K562 (cell line): ENCODE results near the gene RNF224. TPM values are rescaled to one million over a fixed set of nuclear protein-coding genes. Genes with fewer than 3 reads are reported as not detected.

Source experiments
- FOXM1 ChIP-seq, 2 experiments: fragments of 450-650 bp in 1 of 2; sonication (generic) in 1 of 2; formaldehyde crosslinking in 1 of 2; IDR thresholded peaks; 2 replicates each; pipeline versions ENCODE4 v1.6.1 to v1.9.0; 2017 to 2022; ENCODE audit warnings: low read depth in 2 of 2, mild to moderate bottlenecking in 2 of 2, missing genetic modification reagents in 1 of 2, moderate library complexity in 1 of 2
- HDGF ChIP-seq: fragments of 450-650 bp; IDR thresholded peaks from 2 replicates; pipeline ENCODE4 v1.6.1; 2016
- JUND ChIP-seq, 2 experiments: IDR thresholded peaks; 2 replicates in 1 of 2; 3 replicates in 1 of 2; pipeline ENCODE4 v1.6.1; 2011; ENCODE audit warnings: borderline replicate concordance in 2 of 2, low read depth in 2 of 2, low read length in 2 of 2, improper control_type of control experiment in 1 of 2, missing biosample characterization in 1 of 2, missing genetic modification characterization in 1 of 2, missing genetic modification reagents in 1 of 2
- KAT7 ChIP-seq: sonication (generic); formaldehyde crosslinking; IDR thresholded peaks from 2 replicates; pipeline ENCODE4 v1.8.0; 2022; ENCODE audit warnings: missing genetic modification reagents, mild to moderate bottlenecking, borderline replicate concordance
- NR3C1 ChIP-seq: sonication (generic); formaldehyde crosslinking; IDR thresholded peaks from 2 replicates; pipeline ENCODE4 v1.8.1; 2022; ENCODE audit warnings: missing genetic modification reagents
- PHF8 ChIP-seq: fragments of 200-600 bp; sonication (generic); IDR thresholded peaks from 2 replicates; pipeline ENCODE4 v1.6.1; 2012; ENCODE audit warnings: mixed run types, mild to moderate bottlenecking, inconsistent platforms, low read length, moderate library complexity, borderline replicate concordance
- POLR2B ChIP-seq: fragments of 450-650 bp; IDR thresholded peaks from 2 replicates; pipeline ENCODE4 v1.6.1; 2018; ENCODE audit warnings: low read depth; ENCODE audit not compliant: partially characterized antibody
- SMARCA4 ChIP-seq: fragments of 450-650 bp; IDR thresholded peaks from 2 replicates; pipeline ENCODE4 v1.6.1; 2016
- TFAM ChIP-seq: fragments of 250-450 bp; sonication (Bioruptor Pico); conservative IDR thresholded peaks from 2 replicates; pipeline ENCODE4 v1.5.0; 2021; ENCODE audit warnings: mild to moderate bottlenecking, moderate library complexity
- TRIM28 ChIP-seq: fragments of 450-650 bp; IDR thresholded peaks from 2 replicates; pipeline ENCODE4 v1.6.1; 2017
- polyA plus RNA-seq, 8 experiments: library from polyadenylated mRNA; depleted of rRNA in 4 of 8; stranded (reverse) in 5 of 8; unstranded in 3 of 8; fragments of >200 nt; fragmentation: Nextera tagmentation in 2 of 8; fragmentation: Illumina TruSeq in 1 of 8; extraction: Ambion mirVana in 2 of 8; extraction: Trizol in 1 of 8; gene quantifications; 2 replicates each; pipeline versions ENCODE4 v1.2.1 to v1.2.3, GENCODE V29; 2011 to 2014; ENCODE audit warnings: inconsistent platforms in 1 of 8, missing spikeins in 1 of 8
- total RNA-seq, 7 experiments: library from RNA; depleted of rRNA in 6 of 7; stranded (reverse); fragments of >200 nt in 6 of 7; fragmentation: Illumina TruSeq in 2 of 7; extraction: Trizol in 2 of 7; gene quantifications; 2 replicates each; pipeline versions ENCODE4 v1.2.1 to v1.2.3, GENCODE V29; 2011 to 2021; ENCODE audit warnings: low replicate concordance in 1 of 7
- TF ChIP-seq, protein P1 (sequence below), 2 experiments: fragments of 450-650 bp in 1 of 2; sonication (generic) in 1 of 2; formaldehyde crosslinking in 1 of 2; IDR thresholded peaks; 2 replicates each; pipeline versions ENCODE4 v1.7.1 to v1.9.0; 2016 to 2022; ENCODE audit warnings: inconsistent platforms in 1 of 2, mild to moderate bottlenecking in 1 of 2, missing genetic modification reagents in 1 of 2
- TF ChIP-seq, protein P2 (sequence below): sonication (generic); formaldehyde crosslinking; IDR thresholded peaks from 2 replicates; pipeline ENCODE4 v1.9.0; 2022; ENCODE audit warnings: mild to moderate bottlenecking, missing genetic modification reagents
- TF ChIP-seq, protein P3 (sequence below): fragments of 450-650 bp; IDR thresholded peaks from 2 replicates; pipeline ENCODE4 v1.7.1; 2018; ENCODE audit warnings: mild to moderate bottlenecking, low read depth; ENCODE audit not compliant: partially characterized antibody

Gene RNF224
- total and polyA plus RNA-seq, 9 of the 15 experiments (the other 6 are each of a cell fraction or from before 2014, with no cell fraction given), result not detected

DNA sequence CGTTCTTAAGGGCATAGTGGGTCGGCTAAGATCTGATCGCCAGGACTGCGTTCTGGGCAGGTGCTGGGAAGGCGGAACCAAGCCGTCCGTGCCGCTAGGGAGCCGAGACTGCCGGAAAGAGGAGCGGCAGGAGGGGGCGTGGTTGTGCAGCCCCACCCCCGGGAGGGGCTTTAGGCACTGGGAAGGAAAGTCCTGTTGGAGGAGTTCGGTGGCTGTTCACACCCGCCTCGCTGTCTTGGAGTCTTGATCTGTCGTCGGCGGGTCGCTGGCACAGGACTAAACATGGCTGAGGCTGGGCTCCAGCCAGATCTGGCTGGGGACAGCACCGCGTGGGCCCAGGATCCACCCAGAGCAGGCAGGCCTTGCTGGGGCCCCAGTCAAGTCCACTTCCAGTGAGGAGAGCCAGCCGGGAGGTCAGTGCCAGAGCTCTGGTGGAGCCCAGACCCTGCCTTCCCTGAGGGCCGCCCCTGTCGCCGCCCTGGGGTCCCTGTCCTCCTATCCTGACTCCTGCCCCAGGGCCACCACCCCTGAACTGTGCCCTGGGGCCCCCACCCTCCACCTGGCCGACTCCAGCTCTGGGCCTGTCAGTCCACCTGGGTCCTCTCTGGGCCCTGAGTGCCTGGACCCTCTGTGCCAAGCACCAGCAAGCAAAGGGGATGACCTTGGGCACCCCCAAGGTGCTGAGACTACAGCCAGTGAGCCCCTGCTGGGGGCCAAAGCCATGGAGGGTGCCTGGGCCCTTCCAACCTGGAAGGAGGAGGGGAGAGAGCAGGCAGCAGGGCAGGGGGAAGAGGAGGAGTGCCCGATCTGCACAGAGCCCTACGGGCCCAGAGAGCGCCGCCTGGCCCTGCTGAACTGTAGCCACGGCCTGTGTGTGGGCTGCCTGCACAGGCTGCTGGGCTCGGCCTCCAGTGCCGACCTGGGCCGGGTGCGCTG lies 9.8 kb upstream of the RNF224 start (continued):
- TF ChIP-seq, protein P1, sequence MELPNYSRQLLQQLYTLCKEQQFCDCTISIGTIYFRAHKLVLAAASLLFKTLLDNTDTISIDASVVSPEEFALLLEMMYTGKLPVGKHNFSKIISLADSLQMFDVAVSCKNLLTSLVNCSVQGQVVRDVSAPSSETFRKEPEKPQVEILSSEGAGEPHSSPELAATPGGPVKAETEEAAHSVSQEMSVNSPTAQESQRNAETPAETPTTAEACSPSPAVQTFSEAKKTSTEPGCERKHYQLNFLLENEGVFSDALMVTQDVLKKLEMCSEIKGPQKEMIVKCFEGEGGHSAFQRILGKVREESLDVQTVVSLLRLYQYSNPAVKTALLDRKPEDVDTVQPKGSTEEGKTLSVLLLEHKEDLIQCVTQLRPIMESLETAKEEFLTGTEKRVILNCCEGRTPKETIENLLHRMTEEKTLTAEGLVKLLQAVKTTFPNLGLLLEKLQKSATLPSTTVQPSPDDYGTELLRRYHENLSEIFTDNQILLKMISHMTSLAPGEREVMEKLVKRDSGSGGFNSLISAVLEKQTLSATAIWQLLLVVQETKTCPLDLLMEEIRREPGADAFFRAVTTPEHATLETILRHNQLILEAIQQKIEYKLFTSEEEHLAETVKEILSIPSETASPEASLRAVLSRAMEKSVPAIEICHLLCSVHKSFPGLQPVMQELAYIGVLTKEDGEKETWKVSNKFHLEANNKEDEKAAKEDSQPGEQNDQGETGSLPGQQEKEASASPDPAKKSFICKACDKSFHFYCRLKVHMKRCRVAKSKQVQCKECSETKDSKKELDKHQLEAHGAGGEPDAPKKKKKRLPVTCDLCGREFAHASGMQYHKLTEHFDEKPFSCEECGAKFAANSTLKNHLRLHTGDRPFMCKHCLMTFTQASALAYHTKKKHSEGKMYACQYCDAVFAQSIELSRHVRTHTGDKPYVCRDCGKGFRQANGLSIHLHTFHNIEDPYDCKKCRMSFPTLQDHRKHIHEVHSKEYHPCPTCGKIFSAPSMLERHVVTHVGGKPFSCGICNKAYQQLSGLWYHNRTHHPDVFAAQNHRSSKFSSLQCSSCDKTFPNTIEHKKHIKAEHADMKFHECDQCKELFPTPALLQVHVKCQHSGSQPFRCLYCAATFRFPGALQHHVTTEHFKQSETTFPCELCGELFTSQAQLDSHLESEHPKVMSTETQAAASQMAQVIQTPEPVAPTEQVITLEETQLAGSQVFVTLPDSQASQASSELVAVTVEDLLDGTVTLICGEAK (IDR thresholded peaks at IDR 0.05), result peak; percentile 84
- TF ChIP-seq, protein P1 (CRISPR knock-in tag; IDR thresholded peaks at IDR 0.05), result no peak
- TF ChIP-seq POLR2B (peak; percentile 66), HDGF (peak; percentile 19; the same call in 1 of the 2 replicates), NR3C1 (no peak), SMARCA4 (no peak), TRIM28 (0 out of 2 replicates have a peak, but pooled peaks have one; percentile 16), KAT7 (no peak), TFAM (CRISPR knock-in tag) (no peak), FOXM1 (IDR thresholded peaks at IDR 0.05; ENCODE audit: low read depth) (no peak), FOXM1 (CRISPR knock-in tag; IDR thresholded peaks at IDR 0.05; ENCODE audit: low read depth) (0 out of 2 replicates have a peak, but pooled peaks have one; percentile 66), PHF8 (peak; percentile 55; the same call in 1 of the 2 replicates), JUND (IDR thresholded peaks at IDR 0.05; ENCODE audit: borderline replicate concordance, low read depth, low read length) (peak; percentile 21; the same call in 1 of the 2 replicates), JUND (tag; IDR thresholded peaks at IDR 0.05; ENCODE audit: borderline replicate concordance, low read depth, low read length) (no peak)
- TF ChIP-seq, protein P2, sequence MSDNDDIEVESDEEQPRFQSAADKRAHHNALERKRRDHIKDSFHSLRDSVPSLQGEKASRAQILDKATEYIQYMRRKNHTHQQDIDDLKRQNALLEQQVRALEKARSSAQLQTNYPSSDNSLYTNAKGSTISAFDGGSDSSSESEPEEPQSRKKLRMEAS (CRISPR knock-in tag), result 0 out of 2 replicates have a peak, but pooled peaks have one; percentile 31
- TF ChIP-seq, protein P3, sequence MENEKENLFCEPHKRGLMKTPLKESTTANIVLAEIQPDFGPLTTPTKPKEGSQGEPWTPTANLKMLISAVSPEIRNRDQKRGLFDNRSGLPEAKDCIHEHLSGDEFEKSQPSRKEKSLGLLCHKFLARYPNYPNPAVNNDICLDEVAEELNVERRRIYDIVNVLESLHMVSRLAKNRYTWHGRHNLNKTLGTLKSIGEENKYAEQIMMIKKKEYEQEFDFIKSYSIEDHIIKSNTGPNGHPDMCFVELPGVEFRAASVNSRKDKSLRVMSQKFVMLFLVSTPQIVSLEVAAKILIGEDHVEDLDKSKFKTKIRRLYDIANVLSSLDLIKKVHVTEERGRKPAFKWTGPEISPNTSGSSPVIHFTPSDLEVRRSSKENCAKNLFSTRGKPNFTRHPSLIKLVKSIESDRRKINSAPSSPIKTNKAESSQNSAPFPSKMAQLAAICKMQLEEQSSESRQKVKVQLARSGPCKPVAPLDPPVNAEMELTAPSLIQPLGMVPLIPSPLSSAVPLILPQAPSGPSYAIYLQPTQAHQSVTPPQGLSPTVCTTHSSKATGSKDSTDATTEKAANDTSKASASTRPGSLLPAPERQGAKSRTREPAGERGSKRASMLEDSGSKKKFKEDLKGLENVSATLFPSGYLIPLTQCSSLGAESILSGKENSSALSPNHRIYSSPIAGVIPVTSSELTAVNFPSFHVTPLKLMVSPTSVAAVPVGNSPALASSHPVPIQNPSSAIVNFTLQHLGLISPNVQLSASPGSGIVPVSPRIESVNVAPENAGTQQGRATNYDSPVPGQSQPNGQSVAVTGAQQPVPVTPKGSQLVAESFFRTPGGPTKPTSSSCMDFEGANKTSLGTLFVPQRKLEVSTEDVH, result no peak
